PC-9 (cell line): ENCODE measurements around the gene DMAC2. TPM values are rescaled to one million over a fixed set of nuclear protein-coding genes. Genes with fewer than 3 reads are reported as not detected.

Source experiments
- BruUV-seq: library from RNA; stranded (reverse); fragments of 400-500 nt; replicated peaks from 2 replicates; lab custom pipeline; 2021; lab: Mats Ljungman, UMichigan
- CTCF ChIA-PET: fragments of 300-600 bp; sonication (Branson Sonifier 250); formaldehyde crosslinking; loops from one replicate; lab custom pipeline; 2022; ENCODE audit warnings: antibody characterized with exemption; lab: Charles Lee
- POLR2A ChIA-PET: fragments of 300-600 bp; sonication (Branson Sonifier 250); formaldehyde crosslinking; loops from one replicate; lab custom pipeline; 2022; ENCODE audit warnings: antibody characterized with exemption; ENCODE audit not compliant: unreplicated experiment; lab: Charles Lee
- DNase-seq, 2 experiments: peaks; one replicate each; pipeline versions ENCODE4 v3.0.0 to v3.0.0-alpha.2; 2015 to 2022; ENCODE audit warnings: mixed read lengths in 1 of 2
- H2AFZ ChIP-seq: fragments of 200-600 bp; sonication (generic); 2 replicates; pipeline ENCODE4 v1.8.1; 2017; ENCODE audit warnings: antibody characterized with exemption
- H3F3A ChIP-seq: fragments of 200-600 bp; sonication (generic); 2 replicates; pipeline ENCODE4 v1.8.1; 2017; ENCODE audit warnings: antibody characterized with exemption, mild to moderate bottlenecking, low read depth; ENCODE audit not compliant: insufficient read depth
- H3K27ac ChIP-seq: fragments of 200-600 bp; sonication (generic); 2 replicates; pipeline ENCODE4 v1.6.1; 2016; ENCODE audit warnings: mixed run types
- H3K27me3 ChIP-seq: fragments of 200-600 bp; sonication (generic); 2 replicates; pipeline ENCODE4 v1.6.1; 2016; ENCODE audit warnings: low read depth, mixed run types; ENCODE audit not compliant: insufficient read depth
- H3K36me3 ChIP-seq: fragments of 200-600 bp; sonication (generic); 2 replicates; pipeline ENCODE4 v1.6.1; 2016; ENCODE audit warnings: low read depth, mixed run types
- H3K4me1 ChIP-seq: fragments of 200-600 bp; sonication (generic); replicated peaks from 2 replicates; pipeline ENCODE4 v1.6.1; 2016; ENCODE audit warnings: mixed run types; ENCODE audit not compliant: insufficient read depth
- H3K4me2 ChIP-seq: fragments of 200-600 bp; sonication (generic); 2 replicates; pipeline ENCODE4 v1.6.1; 2017; ENCODE audit warnings: mixed run types
- H3K4me3 ChIP-seq: fragments of 200-600 bp; sonication (generic); 2 replicates; pipeline ENCODE4 v1.6.1; 2016; ENCODE audit warnings: mixed run types
- H3K79me2 ChIP-seq: fragments of 200-600 bp; sonication (generic); 2 replicates; pipeline ENCODE4 v1.6.1; 2017; ENCODE audit warnings: low read depth, mixed run types
- H3K9me2 ChIP-seq: fragments of 200-600 bp; sonication (generic); 2 replicates; pipeline ENCODE4 v1.8.1; 2017; ENCODE audit warnings: mild to moderate bottlenecking; ENCODE audit not compliant: insufficient read depth
- H3K9me3 ChIP-seq: fragments of 200-600 bp; sonication (generic); 2 replicates; pipeline ENCODE4 v1.8.1; 2016; ENCODE audit warnings: low read depth; ENCODE audit not compliant: insufficient read depth
- H4K20me1 ChIP-seq: fragments of 200-600 bp; sonication (generic); 2 replicates; pipeline ENCODE4 v1.8.1; 2017; ENCODE audit not compliant: insufficient read depth
- EZH2 ChIP-seq: fragments of 200-600 bp; sonication (generic); IDR thresholded peaks from 2 replicates; pipeline ENCODE4 v1.8.0; 2017; ENCODE audit warnings: antibody characterized with exemption, low read depth
- intact Hi-C: fragments of 100-400 bp; cut with micrococcal nuclease; formaldehyde crosslinking; loops from one replicate; pipeline ENCODE4 v1.10.0; 2022; ENCODE audit not compliant: unreplicated experiment
- total RNA-seq: library from RNA; stranded (reverse); gene quantifications from 2 replicates; pipeline ENCODE4 v1.2.3, GENCODE V29; 2021
- TF ChIP-seq, protein P1 (sequence below): fragments of 200-600 bp; sonication (generic); conservative IDR thresholded peaks from 2 replicates; pipeline ENCODE4 v1.6.1; 2017; ENCODE audit warnings: mixed run types, antibody characterized with exemption, mild to moderate bottlenecking, moderate library complexity

Gene DMAC2
- total RNA-seq, 1 experiment from 2014 or later, result 38.6 TPM

DNA sequence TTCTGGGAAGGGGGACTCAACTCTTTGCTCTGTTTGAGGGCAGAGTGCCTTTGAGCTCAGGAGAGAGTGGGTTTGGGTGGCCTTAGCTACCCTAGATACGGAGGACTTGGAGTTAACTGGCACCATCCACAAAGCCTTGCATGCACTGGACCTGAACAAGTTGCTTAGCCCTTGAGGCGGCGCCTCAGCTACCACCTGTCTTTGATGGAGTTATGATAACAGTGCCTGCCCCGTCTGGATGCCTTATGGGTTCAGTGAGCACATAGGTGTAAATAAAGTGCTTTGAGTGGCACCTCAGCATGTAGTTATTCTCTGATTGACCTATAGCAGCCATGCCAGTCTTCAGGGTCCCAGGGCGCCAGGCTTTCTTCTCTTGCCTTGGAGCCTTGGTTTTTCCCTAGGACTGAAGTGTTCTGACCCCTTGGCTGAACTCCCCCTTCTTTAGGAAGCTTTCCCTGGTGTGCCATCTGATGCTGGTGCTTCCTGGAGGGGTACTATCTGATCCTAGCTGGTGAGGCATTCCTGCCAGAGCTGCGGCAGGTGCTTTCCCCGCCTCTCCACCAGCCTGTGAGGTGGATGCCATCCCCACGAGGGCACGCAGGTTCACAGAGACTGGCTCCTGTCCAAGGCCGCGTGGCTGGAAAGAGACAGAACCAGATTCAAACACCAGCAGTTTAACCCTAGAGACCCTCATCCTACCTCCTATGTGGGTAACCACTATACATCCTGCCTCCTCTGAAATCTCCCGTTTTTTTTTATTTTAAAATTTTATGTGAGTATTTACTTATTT, 36.3 kb downstream of the DMAC2 start:
- ChIA-PET CTCF (no interaction called here), POLR2A (no interaction called here)
- H3K36me3 ChIP-seq, result no peaks in the 10 kb centered on the region
- H2AFZ ChIP-seq, result no peak overlapping the region
- no peak for DNase-seq
- no peak overlapping the region for H3K4me2 ChIP-seq
- H3K9me2 ChIP-seq, result no peaks in the 10 kb centered on the region
- no peaks in the 10 kb centered on the region for H3K9me3 ChIP-seq
- no peaks in the 10 kb centered on the region for H3K27me3 ChIP-seq
- intact Hi-C loops, result no loop called here
- BruUV-seq, result no TSS peak
- H3K79me2 ChIP-seq, result peaks cover 13% of the 10 kb centered on the region
- no peak overlapping the region for H3K4me3 ChIP-seq
- H3F3A ChIP-seq, result no peaks in the 10 kb centered on the region
- H4K20me1 ChIP-seq, result no peaks in the 10 kb centered on the region; the same call in 1 of the 2 replicates
- no peak overlapping the region for H3K27ac ChIP-seq
- peaks cover 10% of the 10 kb centered on the region for H3K4me1 ChIP-seq
- no peak for TF ChIP-seq EZH2
- TF ChIP-seq, protein P1, sequence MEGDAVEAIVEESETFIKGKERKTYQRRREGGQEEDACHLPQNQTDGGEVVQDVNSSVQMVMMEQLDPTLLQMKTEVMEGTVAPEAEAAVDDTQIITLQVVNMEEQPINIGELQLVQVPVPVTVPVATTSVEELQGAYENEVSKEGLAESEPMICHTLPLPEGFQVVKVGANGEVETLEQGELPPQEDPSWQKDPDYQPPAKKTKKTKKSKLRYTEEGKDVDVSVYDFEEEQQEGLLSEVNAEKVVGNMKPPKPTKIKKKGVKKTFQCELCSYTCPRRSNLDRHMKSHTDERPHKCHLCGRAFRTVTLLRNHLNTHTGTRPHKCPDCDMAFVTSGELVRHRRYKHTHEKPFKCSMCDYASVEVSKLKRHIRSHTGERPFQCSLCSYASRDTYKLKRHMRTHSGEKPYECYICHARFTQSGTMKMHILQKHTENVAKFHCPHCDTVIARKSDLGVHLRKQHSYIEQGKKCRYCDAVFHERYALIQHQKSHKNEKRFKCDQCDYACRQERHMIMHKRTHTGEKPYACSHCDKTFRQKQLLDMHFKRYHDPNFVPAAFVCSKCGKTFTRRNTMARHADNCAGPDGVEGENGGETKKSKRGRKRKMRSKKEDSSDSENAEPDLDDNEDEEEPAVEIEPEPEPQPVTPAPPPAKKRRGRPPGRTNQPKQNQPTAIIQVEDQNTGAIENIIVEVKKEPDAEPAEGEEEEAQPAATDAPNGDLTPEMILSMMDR, result no peak

DNA sequence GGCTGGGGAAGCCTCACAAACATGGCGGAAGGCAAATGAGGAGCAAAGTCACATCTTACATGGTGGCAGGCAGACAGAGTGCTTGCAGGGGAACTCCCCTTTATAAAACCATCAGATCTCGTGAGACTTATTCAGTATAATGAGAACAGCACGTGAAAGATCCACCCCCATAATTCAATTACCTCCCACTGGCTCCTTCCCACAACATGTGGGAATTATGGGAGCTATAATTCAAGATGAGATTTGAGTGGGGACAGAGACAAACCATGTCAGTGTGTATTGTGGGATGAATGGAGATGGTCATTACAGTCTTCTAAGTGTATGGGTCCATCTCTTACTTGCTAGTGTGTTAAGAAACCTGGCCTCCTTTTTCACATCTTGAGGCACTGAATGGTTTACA, 37.7 kb downstream of the DMAC2 start:
- no TSS peak for BruUV-seq
- Histone ChIP-seq H3K36me3 (no peaks in the 10 kb centered on the region), H3K27ac (no peak overlapping the region), H2AFZ (no peak overlapping the region), H4K20me1 (no peaks in the 10 kb centered on the region; the same call in 1 of the 2 replicates), H3F3A (no peaks in the 10 kb centered on the region), H3K4me2 (no peak overlapping the region), H3K9me3 (no peaks in the 10 kb centered on the region), H3K79me2 (peaks cover 21% of the 10 kb centered on the region), H3K27me3 (no peaks in the 10 kb centered on the region), H3K4me1 (peaks cover 10% of the 10 kb centered on the region), H3K9me2 (no peaks in the 10 kb centered on the region), H3K4me3 (no peak overlapping the region)
- CTCF ChIA-PET, result no interaction called here
- TF ChIP-seq EZH2, result no peak
- TF ChIP-seq, protein P1, result no peak
- no peak for DNase-seq
- POLR2A ChIA-PET, result no interaction called here
- intact Hi-C loops, result no loop called here

DNA sequence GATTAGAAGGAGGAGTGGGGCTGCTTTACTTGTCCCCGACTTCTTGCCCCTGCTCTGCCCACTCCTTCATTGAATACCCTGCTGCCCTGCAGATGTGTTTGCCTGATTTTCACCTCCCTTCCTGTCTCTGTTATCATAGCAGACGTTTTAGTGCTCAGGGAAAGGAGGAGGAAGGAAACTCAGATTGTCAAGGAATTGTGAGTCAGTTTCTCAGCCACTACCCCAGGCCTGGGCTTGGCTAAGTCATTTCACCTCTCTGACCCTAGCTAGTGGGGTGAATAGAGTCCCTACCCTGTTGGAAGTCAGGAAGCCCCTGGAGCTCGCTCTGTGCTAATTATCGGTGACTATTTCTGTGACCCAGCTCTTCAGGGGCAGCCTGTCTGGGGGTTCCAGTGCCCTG, 38.2 kb downstream of the DMAC2 start:
- CTCF ChIA-PET, result no interaction called here

More for the DNA sequence above, 38.2 kb downstream of the DMAC2 start:
- Histone ChIP-seq H3K4me1 (peaks cover 10% of the 10 kb centered on the region), H3K36me3 (no peaks in the 10 kb centered on the region), H3K79me2 (peaks cover 25% of the 10 kb centered on the region), H3K9me3 (no peaks in the 10 kb centered on the region), H3K27ac (no peak overlapping the region), H3K9me2 (no peaks in the 10 kb centered on the region), H2AFZ (no peak overlapping the region), H3K4me2 (no peak overlapping the region), H3K27me3 (no peaks in the 10 kb centered on the region), H3F3A (no peaks in the 10 kb centered on the region), H4K20me1 (no peaks in the 10 kb centered on the region; the same call in 1 of the 2 replicates), H3K4me3 (no peak overlapping the region)
- no peak for DNase-seq
- POLR2A ChIA-PET, result no interaction called here
- intact Hi-C loops, result no loop called here
- no TSS peak for BruUV-seq
- TF ChIP-seq EZH2, result no peak
- TF ChIP-seq, protein P1, result no peak
